Cardiac muscle cell (in vitro differentiated cells and primary cell): ENCODE results near the gene TNRC6C. TPM values are rescaled to one million over a fixed set of nuclear protein-coding genes. Genes with fewer than 3 reads are reported as not detected.
A peak's percentile ranks its signal among the peaks of the same experiment; 100 is the strongest.

Experiments used
- DNase-seq, 2 donors: peaks; one replicate each; pipeline versions ENCODE4 v3.0.0 to v3.0.0-alpha.2; 2010 to 2017; ENCODE audit warnings: low read depth in 1 of 2, low spot score in 1 of 2
- H3K27ac ChIP-seq: fragments of 200-600 bp; sonication (generic); 2 replicates; pipeline ENCODE4 v1.5.1; 2016
- H3K27me3 ChIP-seq: fragments of 200-600 bp; sonication (generic); 2 replicates; pipeline ENCODE4 v1.6.0; 2016; ENCODE audit warnings: control low read depth
- H3K36me3 ChIP-seq: fragments of 200-600 bp; sonication (generic); 2 replicates; pipeline ENCODE4 v1.5.1; 2016; ENCODE audit warnings: control low read depth
- H3K4me1 ChIP-seq: fragments of 200-600 bp; sonication (generic); 2 replicates; pipeline ENCODE4 v1.8.1; 2017; ENCODE audit warnings: low read depth, mild to moderate bottlenecking, mixed run types
- H3K4me3 ChIP-seq: fragments of 200-600 bp; sonication (generic); 2 replicates; pipeline ENCODE4 v1.5.1; 2016; ENCODE audit warnings: mild to moderate bottlenecking
- H3K9me3 ChIP-seq: fragments of 200-600 bp; sonication (generic); 2 replicates; pipeline ENCODE4 v1.5.1; 2017; ENCODE audit warnings: low read depth, mild to moderate bottlenecking, control low read depth
- polyA plus RNA-seq: library from polyadenylated mRNA; unstranded; fragments of >200 nt; fragmentation: Nextera tagmentation; extraction: Ambion mirVana; gene quantifications from 2 replicates; pipeline ENCODE4 v1.2.1, GENCODE V29; 2016
- total RNA-seq: library from RNA; depleted of rRNA; stranded (reverse); fragments of >200 nt; gene quantifications from 2 replicates; pipeline ENCODE4 v1.2.3, GENCODE V29; 2016
- TF ChIP-seq, protein P1 (sequence below): IDR thresholded peaks from 2 replicates; pipeline ENCODE4 v1.5.1; 2012; ENCODE audit warnings: low read depth, mild to moderate bottlenecking, low read length

TNRC6C gene
- total and polyA plus RNA-seq, 2 experiments from 2014 or later: 6.5 to 13.3 TPM

DNA sequence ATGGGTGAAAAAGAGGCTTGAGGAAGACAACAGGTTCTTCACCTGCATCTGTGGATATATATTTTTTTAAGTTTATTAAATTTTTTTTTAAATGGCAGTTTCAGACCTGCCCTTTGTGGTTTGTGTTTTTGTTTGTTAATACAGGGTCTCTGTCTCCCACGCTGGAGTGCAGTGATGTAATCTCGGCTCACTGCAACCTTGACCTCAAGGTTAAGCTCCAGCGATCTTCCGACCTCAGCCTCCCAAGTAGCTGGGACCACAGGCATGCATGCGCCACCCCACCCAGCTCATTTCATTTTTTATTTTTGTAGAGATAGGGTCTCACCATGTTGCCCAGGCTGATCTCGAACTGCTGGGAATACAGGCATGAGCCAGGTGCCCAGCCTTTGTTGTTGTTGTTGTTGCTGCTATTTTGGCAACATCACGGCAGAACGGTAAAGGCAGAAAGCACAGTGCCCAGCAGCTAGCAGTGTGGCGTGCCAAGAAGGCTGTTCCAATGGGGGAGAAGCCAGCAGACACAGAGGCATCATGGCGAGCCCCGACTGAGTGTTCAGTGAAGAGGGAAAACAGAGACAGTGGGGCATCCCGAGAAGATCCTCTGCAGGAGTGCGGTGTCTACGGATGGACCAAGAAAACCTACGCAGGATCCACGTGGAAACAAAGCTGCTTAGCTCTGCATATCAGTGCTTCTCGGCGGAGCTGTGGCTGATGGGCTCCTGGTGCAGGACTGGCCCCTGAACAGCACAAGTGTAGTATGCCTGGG, 150.4 kb downstream of the TNRC6C start:
- no peaks in the 10 kb centered on the region for H3K9me3 ChIP-seq
- DNase-seq: no peak
- peak overlapping the region; percentile 21 for H3K27ac ChIP-seq
- H3K36me3 ChIP-seq: peaks cover 7% of the 10 kb centered on the region
- peaks cover 12% of the 10 kb centered on the region for H3K4me1 ChIP-seq
- no peak overlapping the region for H3K4me3 ChIP-seq
- H3K27me3 ChIP-seq: no peaks in the 10 kb centered on the region
- TF ChIP-seq, protein P1, sequence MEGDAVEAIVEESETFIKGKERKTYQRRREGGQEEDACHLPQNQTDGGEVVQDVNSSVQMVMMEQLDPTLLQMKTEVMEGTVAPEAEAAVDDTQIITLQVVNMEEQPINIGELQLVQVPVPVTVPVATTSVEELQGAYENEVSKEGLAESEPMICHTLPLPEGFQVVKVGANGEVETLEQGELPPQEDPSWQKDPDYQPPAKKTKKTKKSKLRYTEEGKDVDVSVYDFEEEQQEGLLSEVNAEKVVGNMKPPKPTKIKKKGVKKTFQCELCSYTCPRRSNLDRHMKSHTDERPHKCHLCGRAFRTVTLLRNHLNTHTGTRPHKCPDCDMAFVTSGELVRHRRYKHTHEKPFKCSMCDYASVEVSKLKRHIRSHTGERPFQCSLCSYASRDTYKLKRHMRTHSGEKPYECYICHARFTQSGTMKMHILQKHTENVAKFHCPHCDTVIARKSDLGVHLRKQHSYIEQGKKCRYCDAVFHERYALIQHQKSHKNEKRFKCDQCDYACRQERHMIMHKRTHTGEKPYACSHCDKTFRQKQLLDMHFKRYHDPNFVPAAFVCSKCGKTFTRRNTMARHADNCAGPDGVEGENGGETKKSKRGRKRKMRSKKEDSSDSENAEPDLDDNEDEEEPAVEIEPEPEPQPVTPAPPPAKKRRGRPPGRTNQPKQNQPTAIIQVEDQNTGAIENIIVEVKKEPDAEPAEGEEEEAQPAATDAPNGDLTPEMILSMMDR: no peak

DNA sequence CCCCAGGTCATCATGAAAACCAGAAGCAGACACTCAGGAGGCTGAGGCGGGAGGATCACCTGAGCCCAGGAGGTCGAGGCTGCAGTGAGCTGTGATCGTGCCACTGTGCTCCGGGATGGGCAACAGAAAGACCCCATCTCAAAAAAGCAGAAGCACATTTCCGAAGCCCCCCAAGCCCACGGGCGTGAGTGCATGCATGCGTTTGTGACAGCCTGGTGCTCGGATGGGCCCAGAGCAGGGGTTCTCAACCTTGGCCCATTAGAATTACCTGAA, 150.9 kb downstream of the TNRC6C start:
- Histone ChIP-seq H3K27me3 (no peaks in the 10 kb centered on the region), H3K4me1 (peaks cover 12% of the 10 kb centered on the region), H3K27ac (no peak overlapping the region), H3K9me3 (no peaks in the 10 kb centered on the region), H3K36me3 (peaks cover 2% of the 10 kb centered on the region), H3K4me3 (no peak overlapping the region)
- no peak for DNase-seq
- TF ChIP-seq, protein P1: no peak

DNA sequence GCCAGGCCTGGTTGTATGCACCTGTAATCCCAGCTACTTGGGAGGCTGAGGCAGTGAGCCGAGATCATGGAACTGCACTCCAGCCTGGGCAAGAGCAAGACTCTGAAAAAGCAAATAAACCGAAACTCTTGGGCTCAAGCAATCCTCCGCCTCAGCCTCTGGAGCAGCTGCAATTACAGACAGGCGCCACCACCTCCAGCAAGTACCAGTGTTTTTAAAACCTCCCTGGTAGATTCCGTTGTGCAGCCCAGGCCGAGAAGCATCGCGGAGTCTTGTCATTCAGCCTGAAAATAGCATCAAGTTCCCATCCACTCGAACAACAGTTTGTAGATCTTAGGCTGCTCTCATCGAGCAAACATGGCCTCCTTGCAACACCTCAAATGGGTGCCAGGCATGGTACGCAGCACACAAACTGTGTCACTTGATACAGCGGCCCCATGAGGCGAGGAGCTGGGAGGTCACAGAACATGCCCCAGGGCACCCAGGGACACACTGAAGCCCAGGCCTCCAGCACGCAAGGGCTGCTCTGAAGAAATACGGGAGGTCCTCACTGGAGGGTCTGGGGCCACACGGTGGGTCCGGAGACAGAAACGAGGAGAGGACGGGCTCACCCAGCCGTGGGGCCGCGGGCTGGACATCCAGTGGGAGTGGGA, 152.0 kb downstream of the TNRC6C start:
- H3K27me3 ChIP-seq: no peaks in the 10 kb centered on the region
- TF ChIP-seq, protein P1: no peak
- H3K36me3 ChIP-seq: no peaks in the 10 kb centered on the region
- no peaks in the 10 kb centered on the region for H3K9me3 ChIP-seq
- no peak for DNase-seq
- H3K4me1 ChIP-seq: peaks cover 12% of the 10 kb centered on the region
- H3K4me3 ChIP-seq: no peak overlapping the region
- H3K27ac ChIP-seq: peak overlapping the region; percentile 60

DNA sequence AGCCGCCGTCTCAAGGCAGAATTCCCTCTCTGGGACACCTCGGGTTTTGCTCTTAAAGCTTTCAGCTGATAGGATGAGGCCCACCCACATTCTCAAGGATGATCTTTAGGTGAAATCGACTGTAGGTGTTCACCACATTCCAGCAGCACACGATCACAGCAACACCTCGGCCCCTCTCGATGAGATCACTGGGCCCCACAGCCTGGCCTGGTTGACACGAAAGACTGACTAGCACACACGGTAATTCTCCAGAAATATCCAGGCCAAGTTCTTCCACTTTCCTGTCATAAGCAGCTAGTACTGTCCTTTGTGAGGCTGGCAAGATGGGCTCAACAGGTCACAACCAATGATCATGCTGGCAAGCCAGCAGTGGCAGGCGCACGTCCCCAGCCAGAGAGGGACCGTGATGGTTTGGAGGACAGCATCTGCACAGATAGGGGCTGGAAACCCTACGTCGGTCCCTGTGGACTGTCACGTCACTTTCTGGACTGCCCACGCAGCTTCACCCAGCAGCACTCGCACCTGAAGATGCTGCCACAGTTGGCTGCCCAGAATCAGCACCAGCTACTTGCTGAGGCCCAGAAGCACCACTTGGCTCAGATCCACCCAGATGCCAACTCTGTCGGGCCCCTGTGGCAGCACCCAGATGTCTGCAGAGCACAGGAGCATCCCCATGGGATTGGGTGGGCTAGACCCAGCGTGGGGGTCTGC, 152.7 kb downstream of the TNRC6C start:
- TF ChIP-seq, protein P1: no peak
- H3K9me3 ChIP-seq: no peaks in the 10 kb centered on the region
- no peak for DNase-seq
- H3K4me1 ChIP-seq: peaks cover 6% of the 10 kb centered on the region
- H3K36me3 ChIP-seq: no peaks in the 10 kb centered on the region
- H3K27ac ChIP-seq: peak overlapping the region; percentile 60
- H3K27me3 ChIP-seq: no peaks in the 10 kb centered on the region
- H3K4me3 ChIP-seq: no peak overlapping the region

DNA sequence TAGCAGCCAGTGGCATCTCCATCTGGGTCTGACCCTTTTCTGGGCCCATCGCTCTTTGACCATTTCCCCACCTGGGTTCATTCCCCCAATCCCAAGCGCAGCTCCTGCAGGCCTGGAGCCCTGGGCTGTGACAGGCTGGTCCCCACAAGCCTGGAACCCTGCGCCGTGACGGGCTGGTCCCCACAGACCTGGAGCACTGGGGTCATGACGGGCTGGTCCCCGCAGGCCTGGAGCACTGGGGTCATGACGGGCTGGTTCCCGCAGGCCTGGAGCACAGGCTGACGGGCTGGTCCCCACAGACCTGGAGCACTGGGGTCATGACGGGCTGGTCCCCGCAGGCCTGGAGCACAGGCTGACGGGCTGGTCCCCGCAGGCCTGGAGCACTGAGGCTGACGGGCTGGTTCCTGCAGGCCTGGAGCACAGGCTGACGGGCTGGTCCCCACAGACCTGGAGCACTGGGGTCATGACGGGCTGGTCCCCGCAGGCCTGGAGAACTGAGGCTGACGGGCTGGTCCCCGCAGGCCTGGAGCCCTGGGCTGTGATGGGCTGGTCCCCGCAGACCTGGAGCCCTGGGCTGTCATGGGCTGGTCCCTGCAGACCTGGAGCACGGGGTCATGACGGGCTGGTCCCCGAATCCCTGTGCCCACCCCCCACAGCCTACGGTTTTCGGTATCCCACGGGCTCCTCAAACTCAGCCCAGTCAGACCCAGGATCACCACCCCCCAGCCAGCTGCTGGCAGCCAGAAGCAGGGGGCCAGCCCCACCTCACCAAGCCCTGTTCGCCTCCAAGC, 153.4 kb downstream of the TNRC6C start:
- DNase-seq: no peak
- H3K27ac ChIP-seq: no peak overlapping the region
- TF ChIP-seq, protein P1: no peak

More for the DNA sequence above, 153.4 kb downstream of the TNRC6C start:
- H3K27me3 ChIP-seq: no peaks in the 10 kb centered on the region
- H3K36me3 ChIP-seq: no peaks in the 10 kb centered on the region
- H3K4me3 ChIP-seq: no peak overlapping the region
- H3K9me3 ChIP-seq: no peaks in the 10 kb centered on the region
- H3K4me1 ChIP-seq: peaks cover 3% of the 10 kb centered on the region
